Keratinocyte (primary cell): Measurements from ENCODE around the gene LARGE1.

Experiments
- CTCF ChIP-seq, 3 experiments: IDR thresholded peaks in 1 of 3; conservative IDR thresholded peaks in 1 of 3; optimal IDR thresholded peaks in 1 of 3; 2 replicates in 2 of 3; 3 replicates in 1 of 3; pipeline versions ENCODE3 to v1.5.1; 2011; ENCODE audit warnings: low read length in 3 of 3, mild to moderate bottlenecking in 3 of 3, moderate library complexity in 2 of 3, control low read depth in 1 of 3, inconsistent platforms in 1 of 3; ENCODE audit not compliant: insufficient read depth in 2 of 3; ENCODE audit errors: extremely low read depth in 1 of 3
- EZH2 ChIP-seq: IDR thresholded peaks from one replicate; pipeline ENCODE4 v1.6.1; 2012; ENCODE audit warnings: inconsistent platforms, mild to moderate bottlenecking, low read length, moderate library complexity

GRCh38 chr22:33570110-33570509 lies 350.2 kb downstream of the LARGE1 start:
- TF ChIP-seq CTCF (optimal IDR thresholded peaks at IDR 0.05 in 1 of 3, IDR thresholded peaks at IDR 0.05 in 1 of 3, conservative IDR thresholded peaks at IDR 0.05 in 1 of 3; ENCODE audit: extremely low read depth in 1 of 3, insufficient read depth in 2 of 3, low read length in 3 of 3) (no peak), EZH2 (no peak)
